ENCODE data around the gene FMO5. TPM values are rescaled to one million over a fixed set of nuclear protein-coding genes. Genes with fewer than 3 reads are reported as not detected.

FMO5 gene, protein sequence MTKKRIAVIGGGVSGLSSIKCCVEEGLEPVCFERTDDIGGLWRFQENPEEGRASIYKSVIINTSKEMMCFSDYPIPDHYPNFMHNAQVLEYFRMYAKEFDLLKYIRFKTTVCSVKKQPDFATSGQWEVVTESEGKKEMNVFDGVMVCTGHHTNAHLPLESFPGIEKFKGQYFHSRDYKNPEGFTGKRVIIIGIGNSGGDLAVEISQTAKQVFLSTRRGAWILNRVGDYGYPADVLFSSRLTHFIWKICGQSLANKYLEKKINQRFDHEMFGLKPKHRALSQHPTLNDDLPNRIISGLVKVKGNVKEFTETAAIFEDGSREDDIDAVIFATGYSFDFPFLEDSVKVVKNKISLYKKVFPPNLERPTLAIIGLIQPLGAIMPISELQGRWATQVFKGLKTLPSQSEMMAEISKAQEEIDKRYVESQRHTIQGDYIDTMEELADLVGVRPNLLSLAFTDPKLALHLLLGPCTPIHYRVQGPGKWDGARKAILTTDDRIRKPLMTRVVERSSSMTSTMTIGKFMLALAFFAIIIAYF
- total RNA-seq = 2.2 TPM

GRCh38 chr1:147225193-147225730, at the start of gene FMO5:
Gene FMO5, minus strand, starts transcription at chr1:147225339. Its CDS starts 310 bp downstream, at chr1:147225029.

GRCh38 chr1:147242449-147243227, 17.5 kb upstream of the FMO5 start, which contains the start of gene CHD1L:
Gene CHD1L, plus strand, starts transcription at chr1:147242684. Its CDS starts 20 bp downstream, at chr1:147242704.

DNA sequence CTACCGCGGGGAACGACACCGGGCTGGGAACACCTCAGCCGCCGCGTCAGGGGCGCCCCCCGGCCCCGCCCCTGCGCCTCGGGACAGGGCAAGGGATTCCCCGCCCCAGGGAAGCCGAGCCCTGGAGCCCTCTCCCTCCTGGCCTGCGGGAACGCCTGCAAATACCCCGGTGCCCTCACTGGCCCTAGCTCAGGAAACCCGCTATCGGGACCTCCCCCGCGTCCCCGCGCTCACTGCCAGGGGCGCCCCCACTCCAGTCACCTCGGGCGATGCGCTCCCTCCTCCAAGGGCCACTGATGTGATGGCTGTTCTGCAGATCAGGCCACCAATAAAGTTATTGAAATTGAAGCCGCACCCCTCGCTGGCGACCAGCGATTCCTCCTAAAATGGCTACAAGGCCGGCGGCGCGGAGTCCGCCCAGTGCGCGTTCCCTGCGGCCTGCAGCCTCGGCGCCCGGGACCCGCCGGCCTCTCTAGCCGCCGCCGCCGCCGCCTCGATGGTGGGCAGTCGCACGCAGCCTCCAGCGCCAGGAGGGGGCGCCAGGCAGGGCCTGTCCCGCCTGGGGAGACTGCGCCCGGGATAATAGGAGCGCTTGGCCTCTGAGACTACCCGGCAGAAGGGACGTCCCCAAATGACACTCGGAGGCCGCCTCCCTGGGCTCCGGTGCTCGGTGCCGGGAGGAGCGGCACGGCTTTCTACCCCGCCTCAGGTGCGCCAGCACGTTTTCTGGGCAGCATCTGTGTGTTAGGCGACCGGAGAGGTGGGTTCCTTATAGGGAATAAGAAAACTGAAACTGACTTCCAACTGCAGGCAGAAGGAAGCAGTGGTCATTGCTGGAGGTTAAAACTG, 52.7 kb downstream of the FMO5 start, which contains the start of gene PRKAB2:
TSS of gene PRKAB2 (minus strand) at position 303 of the 849 bp plus-strand sequence. CDS start 326 bp downstream, outside the sequence.

Other genes starting within 250 kb of the FMO5 start
- 31.9 TPM for gene PRKAB2, start 52.9 kb downstream of the FMO5 start, total RNA-seq
- 35.8 TPM for gene CHD1L, start 17.3 kb upstream of the FMO5 start, total RNA-seq